ENCODE results near the gene CADPS2.

CADPS2 gene

GRCh38 chr7:122429926-122430325 lies 456.3 kb downstream of the CADPS2 start:
- no peak for DNase-seq

- no peak for DNase-seq
Measured at GRCh38 chr7:122425731-122426130, 460.5 kb downstream of the CADPS2 start.

- DNase-seq: no peak
Measured at GRCh38 chr7:122423591-122423990, 462.7 kb downstream of the CADPS2 start.

GRCh38 chr7:122416336-122416735 lies 469.9 kb downstream of the CADPS2 start:
- DNase-seq: no peak

- DNase-seq: no peak
Measured at GRCh38 chr7:122415510-122415909, 470.8 kb downstream of the CADPS2 start.

GRCh38 chr7:122413339-122413738 lies 472.9 kb downstream of the CADPS2 start:
- no peak for DNase-seq

GRCh38 chr7:122412883-122413282 lies 473.4 kb downstream of the CADPS2 start:
- no peak for DNase-seq

GRCh38 chr7:122412441-122412840 lies 473.8 kb downstream of the CADPS2 start:
- no peak for DNase-seq

- DNase-seq: no peak
Measured at GRCh38 chr7:122407195-122407594, 479.1 kb downstream of the CADPS2 start.

GRCh38 chr7:122403113-122403512 lies 483.1 kb downstream of the CADPS2 start:
- DNase-seq: no peak

- no peak for DNase-seq
Measured at GRCh38 chr7:122402235-122402634, 484.0 kb downstream of the CADPS2 start.

- no peak for DNase-seq
Measured at GRCh38 chr7:122397381-122397780, 488.9 kb downstream of the CADPS2 start.

- DNase-seq: no peak
Measured at GRCh38 chr7:122394512-122394911, 491.7 kb downstream of the CADPS2 start.

GRCh38 chr7:122384528-122384927 lies 501.7 kb downstream of the CADPS2 start:
- DNase-seq: no peak

GRCh38 chr7:122383934-122384333 lies 502.3 kb downstream of the CADPS2 start:
- no peak for DNase-seq

- no peak for DNase-seq
Measured at GRCh38 chr7:122380992-122381391, 505.3 kb downstream of the CADPS2 start.

- no peak for DNase-seq
Measured at GRCh38 chr7:122379491-122379890, 506.8 kb downstream of the CADPS2 start.

- DNase-seq: no peak
Measured at GRCh38 chr7:122369756-122370155, 516.5 kb downstream of the CADPS2 start.

GRCh38 chr7:122364761-122365280 lies 521.4 kb downstream of the CADPS2 start:
- no peak for DNase-seq

GRCh38 chr7:122363144-122363543 lies 523.1 kb downstream of the CADPS2 start:
- DNase-seq: no peak

- no peak for DNase-seq
Measured at GRCh38 chr7:122362473-122362872, 523.8 kb downstream of the CADPS2 start.

- no peak for DNase-seq
Measured at GRCh38 chr7:122354656-122355055, 531.6 kb downstream of the CADPS2 start.

GRCh38 chr7:122352454-122352853 lies 533.8 kb downstream of the CADPS2 start:
- DNase-seq: no peak

GRCh38 chr7:122350701-122351100 lies 535.6 kb downstream of the CADPS2 start:
- DNase-seq: no peak

- DNase-seq: no peak
Measured at GRCh38 chr7:122344303-122344620, 542.0 kb downstream of the CADPS2 start.

All from effector CD8-positive, alpha-beta T cell (primary cell).